Caki2 (cell line): ENCODE data around the gene FGF19. TPM values are rescaled to one million over a fixed set of nuclear protein-coding genes. Genes with fewer than 3 reads are reported as not detected.

ENCODE experiments used
- DNase-seq: peaks from one replicate; pipeline ENCODE4 v3.0.0-alpha.2; 2015; ENCODE audit warnings: low read depth
- in situ Hi-C: cut with HindIII; loops from 2 replicates; pipeline ENCODE4 v1.10.0; 2016; ENCODE audit warnings: low sequenced_read_pairs, low pct_unique_long_range_greater_than_20kb, mixed read lengths
- total RNA-seq: library from RNA; depleted of rRNA; stranded (reverse); fragments of >200 nt; shearing (Covaris generic); gene quantifications from 2 replicates; pipeline ENCODE4 v1.2.3, GENCODE V29; 2014; ENCODE audit warnings: low replicate concordance

Gene FGF19
- total RNA-seq, 1 experiment from 2014 or later, result not detected

DNA sequence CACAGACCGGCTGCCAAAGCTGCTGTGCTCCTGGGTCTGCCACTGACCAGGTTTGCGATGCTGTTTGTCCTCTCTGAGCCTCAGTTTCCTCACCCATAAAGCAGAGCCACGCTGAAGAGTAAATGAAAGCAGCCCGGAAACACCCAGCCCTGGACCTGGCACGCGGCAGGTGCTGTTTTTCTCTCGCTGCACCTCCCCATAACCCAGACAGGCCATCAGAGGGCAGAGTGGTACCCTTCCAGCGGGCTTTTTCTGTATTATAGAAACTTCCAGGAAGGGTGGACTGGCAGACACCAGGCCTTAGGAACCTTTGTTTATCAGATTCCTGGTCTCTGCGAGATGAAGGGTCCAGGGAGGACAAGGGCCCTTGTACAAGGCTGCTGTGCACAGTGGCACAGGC lies 17.9 kb upstream of the FGF19 start:
- in situ Hi-C loops, result no loop called here
- DNase-seq, result no peak

DNA sequence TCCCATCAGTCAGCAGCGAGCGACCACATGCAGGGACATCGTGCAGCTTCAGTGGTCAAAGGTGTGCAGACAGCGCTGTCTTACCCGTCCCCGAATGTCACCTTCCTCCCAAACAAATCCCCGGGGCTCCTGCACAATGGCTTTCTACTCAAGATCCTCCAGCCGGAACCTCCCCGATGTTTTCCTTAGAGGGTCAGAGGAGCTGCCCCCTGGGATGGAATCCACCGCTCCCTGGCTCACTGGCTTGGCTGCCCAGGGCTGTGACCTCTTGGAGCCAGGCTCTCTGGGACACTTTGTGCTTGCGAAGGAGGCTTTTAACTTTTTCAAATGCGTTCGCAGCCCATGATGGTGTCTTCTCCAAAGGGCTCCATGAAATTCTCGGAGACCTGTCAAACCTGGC lies 17.3 kb upstream of the FGF19 start:
- DNase-seq, result peak; percentile 59
- in situ Hi-C loops, result no loop called here

- in situ Hi-C loops, result no loop called here
- DNase-seq, result no peak
Observed at GRCh38 chr11:69718912-69719311, 15.1 kb upstream of the FGF19 start.

- DNase-seq, result no peak
- in situ Hi-C loops, result no loop called here
Observed at GRCh38 chr11:69718147-69718546, 14.3 kb upstream of the FGF19 start.

- in situ Hi-C loops, result no loop called here
Observed at GRCh38 chr11:69716891-69717747, 13.3 kb upstream of the FGF19 start.

GRCh38 chr11:69716099-69716498 lies 12.3 kb upstream of the FGF19 start:
- in situ Hi-C loops, result no loop called here
- DNase-seq, result no peak

More at GRCh38 chr11:69716891-69717747, 13.3 kb upstream of the FGF19 start:
- no peak for DNase-seq

DNA sequence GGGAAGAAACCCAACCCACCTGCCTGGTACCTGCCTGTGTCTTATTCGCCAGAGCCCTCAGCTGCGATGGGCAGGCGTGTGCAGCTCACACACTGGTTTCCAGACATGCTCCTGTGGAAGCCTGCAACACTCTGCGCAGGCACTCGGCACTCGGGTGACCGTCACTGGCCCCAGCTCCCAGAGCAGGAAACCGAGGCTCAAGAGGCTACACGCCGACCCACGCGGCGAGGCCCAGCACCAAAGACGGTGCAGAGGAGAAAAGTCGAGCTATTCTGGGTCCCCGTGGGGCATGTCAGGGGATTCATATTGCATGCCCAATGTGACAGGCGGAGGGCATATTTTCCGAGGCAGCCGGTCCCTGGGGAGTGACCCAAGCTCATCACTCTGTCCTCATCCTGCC lies 11.6 kb upstream of the FGF19 start:
- in situ Hi-C loops, result no loop called here
- DNase-seq, result no peak

- no peak for DNase-seq
- in situ Hi-C loops, result no loop called here
Observed at GRCh38 chr11:69711822-69712801, 8.3 kb upstream of the FGF19 start.

- DNase-seq, result no peak
- in situ Hi-C loops, result no loop called here
Observed at GRCh38 chr11:69708736-69709401, 5.0 kb upstream of the FGF19 start.

- no peak for DNase-seq
- in situ Hi-C loops, result no loop called here
Observed at GRCh38 chr11:69707176-69707575, 3.4 kb upstream of the FGF19 start.

DNA sequence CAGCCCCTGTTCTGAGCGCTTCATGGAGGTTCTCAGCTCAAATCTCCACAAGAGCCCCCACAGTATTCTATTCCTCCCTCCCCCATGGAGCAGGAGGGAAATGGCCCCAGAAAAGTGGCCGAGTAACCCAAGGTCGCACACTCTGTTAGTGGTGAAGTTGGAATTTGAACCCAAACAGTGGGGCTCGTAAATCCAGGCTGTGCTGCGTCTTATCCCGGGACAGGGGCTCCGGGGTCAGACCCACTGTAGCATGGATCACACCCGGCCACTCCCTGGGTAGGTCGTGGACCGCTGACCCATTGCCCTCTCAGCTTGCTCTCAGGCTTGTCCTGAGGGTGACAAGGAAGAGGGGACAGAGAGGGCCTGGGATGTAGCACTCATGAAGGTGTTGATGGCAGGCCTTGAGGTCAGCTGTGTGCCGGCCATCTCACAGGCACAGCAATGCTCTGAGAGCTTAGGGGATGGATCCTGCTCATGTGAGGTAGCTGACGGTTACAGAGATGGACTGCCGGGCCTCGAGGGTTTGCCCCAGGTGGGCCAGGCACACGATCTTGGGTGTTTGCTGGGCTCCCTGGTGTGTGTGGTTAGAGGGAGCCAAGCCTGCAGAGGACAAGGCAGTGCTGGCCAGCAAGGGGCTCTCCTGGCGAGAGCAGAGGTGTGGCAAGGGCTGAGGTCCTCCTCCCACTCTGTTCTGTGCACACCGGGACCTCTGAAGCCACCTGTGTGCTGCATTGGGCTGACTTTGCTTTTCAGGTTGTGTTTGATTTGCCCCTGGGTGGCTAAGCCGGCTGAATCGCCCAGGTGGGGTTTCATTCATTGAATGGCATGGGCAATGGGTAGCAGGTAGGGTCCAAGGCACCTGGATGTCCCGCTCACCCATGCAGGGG lies 2.3 kb upstream of the FGF19 start:
- in situ Hi-C loops, result no loop called here
- DNase-seq, result no peak

DNA sequence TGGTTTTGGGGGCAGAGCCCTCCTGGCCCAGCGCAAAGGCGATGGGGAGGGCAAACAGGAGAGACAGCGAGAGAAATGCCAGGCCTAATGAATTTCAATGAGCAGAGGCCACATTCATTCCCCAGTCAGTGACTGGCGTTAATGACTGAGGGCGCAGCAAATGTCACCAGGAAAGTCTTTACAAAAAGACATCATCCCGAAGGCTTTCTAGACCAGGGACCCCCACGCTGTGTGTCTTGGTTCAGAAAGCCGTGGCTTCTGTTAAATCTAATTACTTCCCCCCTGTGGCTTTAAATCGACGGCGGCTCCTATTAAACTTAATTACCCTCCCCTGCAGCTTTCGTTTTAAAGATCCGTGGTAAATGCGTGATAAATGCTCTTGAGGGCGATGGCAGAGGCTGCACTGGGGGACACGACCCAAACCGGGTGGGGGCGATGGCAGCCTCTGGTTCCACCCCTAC lies 1.6 kb upstream of the FGF19 start:
- in situ Hi-C loops, result no loop called here

DNA sequence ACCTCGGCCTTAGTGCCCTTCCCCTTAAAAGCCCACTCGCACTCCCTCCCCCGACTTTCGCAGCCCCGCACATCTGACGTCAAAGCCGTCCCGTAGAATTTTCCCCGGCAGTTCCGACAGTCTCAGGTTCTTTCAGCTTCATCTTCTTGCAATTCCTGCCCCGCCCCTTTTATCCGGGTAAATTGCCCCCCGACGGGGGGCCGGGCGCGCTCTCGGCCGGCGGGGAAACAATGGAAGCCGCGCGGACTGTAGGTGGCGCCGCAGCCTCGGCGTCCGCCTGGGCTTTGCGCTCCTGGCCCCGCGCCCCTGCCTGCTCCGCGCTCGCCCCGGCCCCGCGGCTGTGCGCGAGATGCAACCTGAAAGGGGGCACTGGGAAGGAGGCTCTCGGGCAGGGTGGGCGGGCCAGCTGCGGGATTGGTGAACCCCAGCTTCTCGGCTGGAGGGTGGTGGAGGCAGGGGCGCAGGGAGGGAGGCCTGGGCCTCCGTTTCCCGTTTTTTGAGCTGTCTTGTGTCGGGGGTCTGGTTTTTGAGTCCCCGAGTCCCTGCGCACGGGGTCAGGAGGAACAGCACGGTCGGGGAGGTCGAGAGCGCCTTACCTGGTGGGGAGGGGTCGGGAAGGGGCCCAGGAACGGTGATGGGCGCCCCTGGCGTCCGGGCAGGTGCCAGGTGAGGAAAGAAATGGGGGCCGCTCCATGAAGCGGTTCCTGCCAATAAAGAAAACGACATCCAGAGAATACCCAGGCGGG lies 859 bp upstream of the FGF19 start:
- DNase-seq, result no peak
- in situ Hi-C loops, result no loop called here

More for the DNA sequence above, 1.6 kb upstream of the FGF19 start:
- no peak for DNase-seq

- in situ Hi-C loops, result no loop called here
- no peak for DNase-seq
Observed at GRCh38 chr11:69703453-69703767, 412 bp downstream of the FGF19 start.

DNA sequence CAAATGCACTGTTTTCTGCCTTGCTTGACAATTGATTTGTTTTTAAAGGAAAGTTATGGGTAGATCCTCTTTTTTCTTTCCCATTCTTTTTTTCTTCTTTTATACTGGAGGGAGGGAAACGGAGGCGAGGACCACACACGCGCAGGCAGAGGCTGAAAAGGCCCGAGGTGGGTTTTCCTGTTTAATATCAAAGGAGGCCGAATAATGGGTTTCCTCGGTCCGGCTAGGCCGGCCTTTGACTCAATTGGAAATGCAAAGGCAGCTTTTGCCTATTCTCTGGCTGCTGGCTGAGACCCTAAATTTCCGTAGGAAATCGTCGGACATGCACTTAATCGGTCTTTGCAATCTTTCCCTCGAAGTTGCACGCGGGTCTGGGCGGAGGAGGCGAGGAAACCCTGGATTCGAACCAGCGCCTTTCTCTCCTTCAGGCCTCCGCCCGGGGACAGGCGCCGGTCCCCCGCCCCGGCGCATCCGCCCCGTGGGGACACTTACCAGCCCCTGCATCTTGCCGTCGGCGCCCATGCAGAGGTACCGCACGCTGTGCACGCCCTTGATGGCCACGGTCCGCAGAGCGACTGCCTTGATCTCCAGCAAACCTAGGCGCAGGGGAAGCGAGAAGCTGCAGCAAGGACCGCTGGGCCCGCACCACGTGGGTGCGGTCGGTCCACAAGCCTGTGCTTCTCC lies 911 bp downstream of the FGF19 start:
- DNase-seq, result no peak
- in situ Hi-C loops, result no loop called here

GRCh38 chr11:69702239-69702691 lies 1.6 kb downstream of the FGF19 start:
- in situ Hi-C loops, result no loop called here
- no peak for DNase-seq
